ENCODE results near the gene PNISR. TPM values are rescaled to one million over a fixed set of nuclear protein-coding genes. Genes with fewer than 3 reads are reported as not detected.

The PNISR gene
- total and polyA plus RNA-seq, 2 of the 13 experiments (the other 11 are each of a cell fraction or from before 2014, with no cell fraction given), result 43.0 to 48.0 TPM

DNA sequence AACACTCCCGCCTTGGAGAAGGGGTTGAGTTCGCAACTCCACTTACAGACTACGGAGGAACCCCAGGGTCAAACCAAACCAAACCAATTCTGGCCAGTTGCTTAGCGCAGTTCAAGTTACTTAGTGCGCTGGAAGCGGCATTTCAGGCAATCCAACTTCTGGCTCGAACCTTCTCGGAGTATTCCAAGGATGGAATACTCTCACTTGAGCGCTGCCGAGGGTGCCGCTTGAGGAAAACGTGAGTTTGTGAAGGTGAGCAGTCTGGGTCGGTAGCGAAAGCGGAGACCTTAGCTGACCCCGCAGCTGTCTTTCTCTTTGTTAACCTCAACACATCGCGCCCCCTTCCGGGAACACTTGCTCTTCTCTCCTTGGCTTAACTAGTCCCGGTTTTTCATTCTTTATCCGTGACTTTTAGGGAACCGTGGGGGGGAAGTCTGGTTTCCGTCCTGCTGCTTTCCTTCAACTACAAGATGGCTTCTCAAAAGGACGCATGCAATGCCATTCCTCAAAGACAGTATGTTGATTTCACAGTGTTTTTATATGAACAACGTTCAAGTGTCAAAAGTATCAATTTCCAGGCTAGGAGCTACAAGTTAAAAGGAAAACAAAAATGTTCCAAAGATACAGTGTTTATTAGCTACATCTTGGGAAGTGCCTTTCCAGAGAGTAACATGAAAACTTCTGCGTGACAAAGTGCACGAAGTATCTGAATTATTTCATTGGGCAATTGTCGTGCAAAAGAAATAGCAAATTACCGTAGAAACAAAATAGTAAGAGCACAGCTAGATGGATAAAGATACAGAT is 741 bp upstream of the PNISR start:
- CTCF ChIA-PET (ENCODE audit: low intra/inter-chr PET ratio, low total read pairs), result no interaction called here
- Histone ChIP-seq H3K27me3 (ENCODE audit: control insufficient read depth in 1 of 2, insufficient read depth in 2 of 2, low read length in 2 of 2) (no peaks in the 10 kb centered on the region; a peak in 1 of 5 replicates), H3K27ac (ENCODE audit: extremely low read length, insufficient read depth, low read length) (peak overlapping the region; percentile 98), H3K9me3 (ENCODE audit: low read length) (no peaks in the 10 kb centered on the region), H3K36me3 (replicated peaks in 1 of 2; ENCODE audit: control insufficient read depth in 1 of 2, insufficient read depth in 2 of 2, low read length in 2 of 2) (peaks cover 2 to 12% of the 10 kb centered on the region in 2 experiments), H4K20me1 (ENCODE audit: insufficient read depth, low read length) (peaks cover 35% of the 10 kb centered on the region), H3K79me2 (ENCODE audit: insufficient read depth, low read length) (peaks cover 57% of the 10 kb centered on the region), H3K4me1 (ENCODE audit: insufficient read depth, low read length) (peaks cover 55% of the 10 kb centered on the region), H3K4me2 (ENCODE audit: low read depth, low read length) (peak overlapping the region; percentile 89), H3K4me3 (replicated peaks in 1 of 3; ENCODE audit: insufficient read depth in 1 of 3, low read depth in 2 of 3, low read length in 3 of 3) (peak overlapping the region; percentile 59 to 85 (median 84)), H2AFZ (ENCODE audit: low read length) (peak overlapping the region; percentile 74), H3K9ac (ENCODE audit: insufficient read depth, low read depth, low read length) (peak overlapping the region; percentile 98)
- in situ Hi-C loops (cut with HindIII; ENCODE audit: extremely low pct_ligation_motif_present, low pct_unique_long_range_greater_than_20kb), result no loop called here
- WGBS (ENCODE audit: low lambda C conversion rate), result 6% methylated on average over 23 of the region's 29 CpGs
- peak; percentile 77 for ATAC-seq
- POLR2A ChIA-PET, result interaction anchor here (0.7 to 4.0 kb wide), 10 partner anchors 9 to 163 kb away, joined by 3 to 75 read pairs (median 5); partner anchors contain the start of genes CCNC and COQ3
- intact Hi-C loops (cut with micrococcal nuclease; ENCODE audit: unreplicated experiment), result loop anchor here (1.0 to 2.0 kb wide), 2 partner anchors 92 to 143 kb away; partner anchors contain the start of gene CCNC
- FAIRE-seq, result no peak
- no TSS peak for BruUV-seq (replicated peaks)
- peak; percentile 91 for DNase-seq (ENCODE audit: low spot score)
- TF ChIP-seq NKX3-1 (CRISPR knock-in tag; IDR thresholded peaks at IDR 0.05) (no peak), ZNF138 (CRISPR knock-in tag; IDR thresholded peaks at IDR 0.05; ENCODE audit: low read depth) (no peak), CBFB (CRISPR knock-in tag; IDR thresholded peaks at IDR 0.05) (no peak), SP4 (CRISPR knock-in tag; IDR thresholded peaks at IDR 0.05) (no peak), ZBTB3 (CRISPR knock-in tag; IDR thresholded peaks at IDR 0.05; ENCODE audit: borderline replicate concordance, low read depth) (no peak), ZNF430 (CRISPR knock-in tag; IDR thresholded peaks at IDR 0.05) (no peak; the same call in 1 of the 2 replicates), SRSF4 (IDR thresholded peaks at IDR 0.05; ENCODE audit: low read depth, low read length, poor library complexity, severe bottlenecking) (no peak), MTA1 (CRISPR knock-in tag; IDR thresholded peaks at IDR 0.05; ENCODE audit: borderline replicate concordance) (no peak), ZFP90 (CRISPR knock-in tag; IDR thresholded peaks at IDR 0.05; ENCODE audit: borderline replicate concordance) (no peak), HES4 (CRISPR knock-in tag; IDR thresholded peaks at IDR 0.05; ENCODE audit: borderline replicate concordance) (no peak), PTBP1 (IDR thresholded peaks at IDR 0.05; ENCODE audit: low read depth, low read length, poor library complexity, severe bottlenecking) (no peak), ATF7 (IDR thresholded peaks at IDR 0.05) (no peak), ATF7 (CRISPR knock-in tag; IDR thresholded peaks at IDR 0.05) (no peak), SALL1 (CRISPR knock-in tag; IDR thresholded peaks at IDR 0.05) (no peak), ZNF713 (CRISPR knock-in tag; IDR thresholded peaks at IDR 0.05) (no peak), ZNF343 (CRISPR knock-in tag; IDR thresholded peaks at IDR 0.05) (no peak)
- TF ChIP-seq, protein P1, sequence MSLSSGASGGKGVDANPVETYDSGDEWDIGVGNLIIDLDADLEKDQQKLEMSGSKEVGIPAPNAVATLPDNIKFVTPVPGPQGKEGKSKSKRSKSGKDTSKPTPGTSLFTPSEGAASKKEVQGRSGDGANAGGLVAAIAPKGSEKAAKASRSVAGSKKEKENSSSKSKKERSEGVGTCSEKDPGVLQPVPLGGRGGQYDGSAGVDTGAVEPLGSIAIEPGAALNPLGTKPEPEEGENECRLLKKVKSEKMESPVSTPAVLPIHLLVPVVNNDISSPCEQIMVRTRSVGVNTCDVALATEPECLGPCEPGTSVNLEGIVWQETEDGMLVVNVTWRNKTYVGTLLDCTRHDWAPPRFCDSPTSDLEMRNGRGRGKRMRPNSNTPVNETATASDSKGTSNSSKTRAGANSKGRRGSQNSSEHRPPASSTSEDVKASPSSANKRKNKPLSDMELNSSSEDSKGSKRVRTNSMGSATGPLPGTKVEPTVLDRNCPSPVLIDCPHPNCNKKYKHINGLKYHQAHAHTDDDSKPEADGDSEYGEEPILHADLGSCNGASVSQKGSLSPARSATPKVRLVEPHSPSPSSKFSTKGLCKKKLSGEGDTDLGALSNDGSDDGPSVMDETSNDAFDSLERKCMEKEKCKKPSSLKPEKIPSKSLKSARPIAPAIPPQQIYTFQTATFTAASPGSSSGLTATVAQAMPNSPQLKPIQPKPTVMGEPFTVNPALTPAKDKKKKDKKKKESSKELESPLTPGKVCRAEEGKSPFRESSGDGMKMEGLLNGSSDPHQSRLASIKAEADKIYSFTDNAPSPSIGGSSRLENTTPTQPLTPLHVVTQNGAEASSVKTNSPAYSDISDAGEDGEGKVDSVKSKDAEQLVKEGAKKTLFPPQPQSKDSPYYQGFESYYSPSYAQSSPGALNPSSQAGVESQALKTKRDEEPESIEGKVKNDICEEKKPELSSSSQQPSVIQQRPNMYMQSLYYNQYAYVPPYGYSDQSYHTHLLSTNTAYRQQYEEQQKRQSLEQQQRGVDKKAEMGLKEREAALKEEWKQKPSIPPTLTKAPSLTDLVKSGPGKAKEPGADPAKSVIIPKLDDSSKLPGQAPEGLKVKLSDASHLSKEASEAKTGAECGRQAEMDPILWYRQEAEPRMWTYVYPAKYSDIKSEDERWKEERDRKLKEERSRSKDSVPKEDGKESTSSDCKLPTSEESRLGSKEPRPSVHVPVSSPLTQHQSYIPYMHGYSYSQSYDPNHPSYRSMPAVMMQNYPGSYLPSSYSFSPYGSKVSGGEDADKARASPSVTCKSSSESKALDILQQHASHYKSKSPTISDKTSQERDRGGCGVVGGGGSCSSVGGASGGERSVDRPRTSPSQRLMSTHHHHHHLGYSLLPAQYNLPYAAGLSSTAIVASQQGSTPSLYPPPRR (CRISPR knock-in tag; IDR thresholded peaks at IDR 0.05; ENCODE audit: borderline replicate concordance), result no peak
- TF ChIP-seq, protein P2, sequence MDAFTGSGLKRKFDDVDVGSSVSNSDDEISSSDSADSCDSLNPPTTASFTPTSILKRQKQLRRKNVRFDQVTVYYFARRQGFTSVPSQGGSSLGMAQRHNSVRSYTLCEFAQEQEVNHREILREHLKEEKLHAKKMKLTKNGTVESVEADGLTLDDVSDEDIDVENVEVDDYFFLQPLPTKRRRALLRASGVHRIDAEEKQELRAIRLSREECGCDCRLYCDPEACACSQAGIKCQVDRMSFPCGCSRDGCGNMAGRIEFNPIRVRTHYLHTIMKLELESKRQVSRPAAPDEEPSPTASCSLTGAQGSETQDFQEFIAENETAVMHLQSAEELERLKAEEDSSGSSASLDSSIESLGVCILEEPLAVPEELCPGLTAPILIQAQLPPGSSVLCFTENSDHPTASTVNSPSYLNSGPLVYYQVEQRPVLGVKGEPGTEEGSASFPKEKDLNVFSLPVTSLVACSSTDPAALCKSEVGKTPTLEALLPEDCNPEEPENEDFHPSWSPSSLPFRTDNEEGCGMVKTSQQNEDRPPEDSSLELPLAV (CRISPR knock-in tag; conservative IDR thresholded peaks at IDR 0.05; ENCODE audit: low read depth), result no peak

Measured in HepG2 (cell line).